IMR-90 (cell line): ENCODE results near the gene ZNF213. TPM values are rescaled to one million over a fixed set of nuclear protein-coding genes. Genes with fewer than 3 reads are reported as not detected.

Experiments used
- ATAC-seq: fragments of 200-7000 bp; cut with Tn5 transposase; 2 replicates; pipeline ENCODE4 v1.9.1; 2020; ENCODE audit warnings: low read depth, mild to moderate bottlenecking, moderate library complexity
- Bru-seq: library from RNA; stranded (reverse); fragments of 400-500 nt; gene quantifications from one replicate; lab custom pipeline; 2021; lab: Mats Ljungman, UMichigan
- BruChase-seq, 2 experiments: library from RNA; stranded (reverse); fragments of 400-500 nt; gene quantifications; one replicate each; lab custom pipeline; 2021; lab: Mats Ljungman, UMichigan
- BruUV-seq: library from RNA; stranded (reverse); fragments of 400-500 nt; replicated peaks from 2 replicates; lab custom pipeline; 2021; lab: Mats Ljungman, UMichigan
- CTCF ChIA-PET: fragments of 300-600 bp; formaldehyde crosslinking; extraction: SDS; loops from one replicate; lab custom pipeline; 2021; ENCODE audit warnings: antibody characterized with exemption; lab: Yijun Ruan, JAX
- POLR2A ChIA-PET: fragments of 300-600 bp; sonication (Branson Sonifier 250); formaldehyde crosslinking; loops from one replicate; lab custom pipeline; 2022; ENCODE audit warnings: antibody characterized with exemption; ENCODE audit not compliant: unreplicated experiment; lab: Charles Lee
- DNase-seq: peaks from one replicate; pipeline ENCODE4 v3.0.0; 2013
- H2AFZ ChIP-seq: replicated peaks from 2 replicates; pipeline ENCODE3; 2013; ENCODE audit warnings: low read length, mild to moderate bottlenecking; ENCODE audit not compliant: poor library complexity
- H2AK5ac ChIP-seq: 2 replicates; pipeline ENCODE4 v1.6.1; 2013; ENCODE audit warnings: low read depth, low read length, inconsistent platforms
- H2AK9ac ChIP-seq: replicated peaks from 2 replicates; pipeline ENCODE3; 2013; ENCODE audit warnings: mild to moderate bottlenecking, low read depth, low read length, moderate library complexity; ENCODE audit not compliant: poor library complexity
- H2BK120ac ChIP-seq: 2 replicates; pipeline ENCODE4 v1.6.1; 2013; ENCODE audit warnings: low read depth, low read length, inconsistent platforms
- H2BK15ac ChIP-seq: 3 replicates; pipeline ENCODE4 v1.6.1; 2013; ENCODE audit warnings: low read depth, low read length, inconsistent platforms
- H2BK20ac ChIP-seq: 2 replicates; pipeline ENCODE4 v1.6.1; 2013; ENCODE audit warnings: low read depth, mild to moderate bottlenecking, inconsistent platforms, low read length, moderate library complexity
- H2BK5ac ChIP-seq: 2 replicates; pipeline ENCODE4 v1.6.1; 2013; ENCODE audit warnings: mild to moderate bottlenecking, low read depth, low read length, inconsistent platforms; ENCODE audit not compliant: poor library complexity, severe bottlenecking
- H3K14ac ChIP-seq: replicated peaks from 2 replicates; pipeline ENCODE4 v1.6.1; 2013; ENCODE audit warnings: low read depth, low read length, inconsistent platforms
- H3K18ac ChIP-seq: 2 replicates; pipeline ENCODE4 v1.6.1; 2013; ENCODE audit warnings: low read depth, low read length, control low read depth
- H3K23ac ChIP-seq: 2 replicates; pipeline ENCODE4 v1.6.1; 2013; ENCODE audit warnings: low read depth, low read length, inconsistent platforms
- H3K27ac ChIP-seq: 2 replicates; pipeline ENCODE4 v1.5.1; 2013; ENCODE audit warnings: mild to moderate bottlenecking, control low read depth, low read length; ENCODE audit not compliant: insufficient read depth
- H3K27me3 ChIP-seq: 2 replicates; pipeline ENCODE4 v1.6.1; 2013; ENCODE audit warnings: low read length; ENCODE audit not compliant: control insufficient read depth, insufficient read depth
- H3K36me3 ChIP-seq: 2 replicates; pipeline ENCODE4 v1.6.1; 2013; ENCODE audit warnings: low read length, mixed read lengths; ENCODE audit not compliant: control insufficient read depth, insufficient read depth
- H3K4ac ChIP-seq: 2 replicates; pipeline ENCODE4 v1.6.1; 2013; ENCODE audit warnings: low read depth, low read length, inconsistent platforms
- H3K4me1 ChIP-seq: 2 replicates; pipeline ENCODE4 v1.6.1; 2013; ENCODE audit warnings: low read length, mixed read lengths; ENCODE audit not compliant: control insufficient read depth, insufficient read depth
- H3K4me2 ChIP-seq: 2 replicates; pipeline ENCODE4 v1.6.1; 2013; ENCODE audit warnings: low read depth, mild to moderate bottlenecking, control low read depth, low read length, moderate library complexity
- H3K4me3 ChIP-seq: 2 replicates; pipeline ENCODE4 v1.5.1; 2013; ENCODE audit warnings: low read depth, mild to moderate bottlenecking, control low read depth, low read length, moderate library complexity; ENCODE audit not compliant: insufficient read depth
- H3K56ac ChIP-seq: 2 replicates; pipeline ENCODE4 v1.6.1; 2013; ENCODE audit warnings: low read length, inconsistent platforms; ENCODE audit not compliant: insufficient read depth; ENCODE audit errors: extremely low read depth
- H3K79me1 ChIP-seq, 2 experiments: 2 replicates each; pipeline ENCODE4 v1.6.1; 2013; ENCODE audit warnings: low read length in 2 of 2, inconsistent platforms in 1 of 2, low read depth in 1 of 2
- H3K9ac ChIP-seq: 2 replicates; pipeline ENCODE4 v1.6.1; 2013; ENCODE audit warnings: low read depth, low read length, control low read depth
- H3K9me1 ChIP-seq: 2 replicates; pipeline ENCODE4 v1.6.1; 2013; ENCODE audit warnings: low read length, inconsistent platforms; ENCODE audit not compliant: insufficient read depth
- H3K9me3 ChIP-seq: 2 replicates; pipeline ENCODE4 v1.6.1; 2013; ENCODE audit warnings: low read length; ENCODE audit not compliant: control insufficient read depth, insufficient read depth
- H4K20me1 ChIP-seq: 2 replicates; pipeline ENCODE4 v1.6.1; 2013; ENCODE audit warnings: low read length, inconsistent platforms; ENCODE audit not compliant: insufficient read depth
- H4K5ac ChIP-seq: 2 replicates; pipeline ENCODE4 v1.6.1; 2013; ENCODE audit warnings: mild to moderate bottlenecking, low read depth, low read length, control low read depth
- H4K8ac ChIP-seq, 2 experiments: 2 replicates each; pipeline ENCODE4 v1.6.1; 2013; ENCODE audit warnings: low read depth in 2 of 2, low read length in 2 of 2, control low read depth in 1 of 2, inconsistent platforms in 1 of 2
- H4K91ac ChIP-seq: 2 replicates; pipeline ENCODE4 v1.6.1; 2013; ENCODE audit warnings: low read depth, low read length, inconsistent platforms; ENCODE audit not compliant: insufficient read depth
- CHD1 ChIP-seq: IDR thresholded peaks from 2 replicates; pipeline ENCODE4 v1.6.1; 2012; ENCODE audit warnings: low read depth, low read length, improper control_type of control experiment
- CTCF ChIP-seq: conservative IDR thresholded peaks from 2 replicates; pipeline ENCODE4 v1.5.1; 2012; ENCODE audit warnings: mild to moderate bottlenecking, low read depth, low read length, improper control_type of control experiment
- MAFK ChIP-seq: IDR thresholded peaks from 2 replicates; pipeline ENCODE4 v1.6.1; 2012; ENCODE audit warnings: low read depth, low read length, improper control_type of control experiment
- MXI1 ChIP-seq: IDR thresholded peaks from 2 replicates; pipeline ENCODE4 v1.6.1; 2012; ENCODE audit warnings: low read depth, mild to moderate bottlenecking, low read length, moderate library complexity, borderline replicate concordance
- POLR2A ChIP-seq: IDR thresholded peaks from 2 replicates; pipeline ENCODE4 v1.6.1; 2012; ENCODE audit warnings: mild to moderate bottlenecking, low read depth, low read length
- WGBS, 2 experiments: methylation state at CpG; one replicate each; pipeline versions ENCODE4 v1.1.5 to v1.1.7; 2013; ENCODE audit warnings: missing lambda C conversion rate in 2 of 2; ENCODE audit not compliant: insufficient read length in 1 of 2; ENCODE audit errors: extremely low coverage in 2 of 2; 5-methylcytosine and 5-hydroxymethylcytosine counted together
- dilution Hi-C: fragments of 300-500 bp; cut with HindIII; formaldehyde crosslinking; loops from one replicate; pipeline ENCODE4 v1.14.3; 2018; ENCODE audit warnings: low sequenced_read_pairs; ENCODE audit not compliant: unreplicated experiment
- in situ Hi-C: fragments of 300-500 bp; cut with MboI; formaldehyde crosslinking; loops from 3 replicates; pipeline ENCODE4 v1.14.3; 2019; ENCODE audit warnings: low sequenced_read_pairs, inconsistent platforms, mixed read lengths
- intact Hi-C: fragments of 100-400 bp; cut with micrococcal nuclease; formaldehyde crosslinking; loops from 2 replicates; pipeline ENCODE4 v1.10.0; 2022
- long read RNA-seq: library from polyadenylated mRNA; unstranded; transcript quantifications from one replicate; pipeline ENCODE4 v2.0.0, GENCODE V29; 2021; ENCODE audit not compliant: unreplicated experiment
- polyA plus RNA-seq, 3 experiments: library from polyadenylated mRNA; depleted of rRNA; stranded (reverse); fragments of >200 nt; gene quantifications; 2 replicates each; pipeline ENCODE4 v1.2.3, GENCODE V29; 2012; ENCODE audit warnings: low replicate concordance in 1 of 3
- total RNA-seq: library from RNA; depleted of rRNA; stranded (reverse); fragments of >200 nt; gene quantifications from 2 replicates; pipeline ENCODE4 v1.2.3, GENCODE V29; 2012; rRNA removed

The ZNF213 gene, protein sequence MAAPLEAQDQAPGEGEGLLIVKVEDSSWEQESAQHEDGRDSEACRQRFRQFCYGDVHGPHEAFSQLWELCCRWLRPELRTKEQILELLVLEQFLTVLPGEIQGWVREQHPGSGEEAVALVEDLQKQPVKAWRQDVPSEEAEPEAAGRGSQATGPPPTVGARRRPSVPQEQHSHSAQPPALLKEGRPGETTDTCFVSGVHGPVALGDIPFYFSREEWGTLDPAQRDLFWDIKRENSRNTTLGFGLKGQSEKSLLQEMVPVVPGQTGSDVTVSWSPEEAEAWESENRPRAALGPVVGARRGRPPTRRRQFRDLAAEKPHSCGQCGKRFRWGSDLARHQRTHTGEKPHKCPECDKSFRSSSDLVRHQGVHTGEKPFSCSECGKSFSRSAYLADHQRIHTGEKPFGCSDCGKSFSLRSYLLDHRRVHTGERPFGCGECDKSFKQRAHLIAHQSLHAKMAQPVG
- total RNA-seq, result 0.56 and 0.72 TPM in 2 replicates
- 4.0 and 4.1 TPM in 2 replicates for polyA plus RNA-seq (2012; rRNA removed)
- polyA plus RNA-seq (2012; cell fraction: cytosol; rRNA removed), result 2.3 and 4.0 TPM in 2 replicates
- 1.7 and 4.7 TPM in 2 replicates for polyA plus RNA-seq (2012; cell fraction: nucleus; rRNA removed; ENCODE audit: low replicate concordance)
- Bru-seq, nascent RNA, result percentile 38 among the genes with signal in this experiment
- percentile 45 among the genes with signal in this experiment for BruChase-seq, experiment 1, labeled RNA remaining after a 6-hour chase
- BruChase-seq, experiment 2, labeled RNA remaining after a 2-hour chase, result percentile 35 among the genes with signal in this experiment
- long read RNA-seq, partial matches to known transcripts, result 0 of 15 reads
- long read RNA-seq, other reads (novel, unspliced or antisense), result 12 of 15 reads

- CTCF ChIA-PET, result interaction anchor here (0.8 to 1.2 kb wide), 4 partner anchors 18 to 103 kb away, joined by 3 to 7 read pairs (median 3); no protein-coding TSS in a partner anchor
- Histone ChIP-seq H4K91ac (peak within 1 kb of the TSS; percentile 89), H2AK5ac (peak within 1 kb of the TSS; percentile 93), H4K5ac (peak within 1 kb of the TSS; percentile 92), H3K23ac (peak within 1 kb of the TSS; percentile 99), H3K56ac (peak within 1 kb of the TSS; percentile 85), H2BK5ac (peak within 1 kb of the TSS; percentile 75), H3K36me3 (peaks cover 9% of the 10 kb centered on the region; the same call in 1 of the 2 replicates), H3K9me1 (no peaks in the 10 kb centered on the region), H3K14ac (peak within 1 kb of the TSS; percentile 98), H2BK20ac (no peak within 1 kb of the TSS), H2BK120ac (peak within 1 kb of the TSS; percentile 62; the same call in 1 of the 2 replicates), H3K4ac (peak within 1 kb of the TSS; percentile 90), H3K9ac (peak within 1 kb of the TSS; percentile 89), H3K79me1 (peaks cover 23 to 41% of the 10 kb centered on the region in 2 experiments), H3K18ac (peak within 1 kb of the TSS; percentile 19), H3K4me1 (peaks cover 5% of the 10 kb centered on the region), H3K4me2 (peak within 1 kb of the TSS; percentile 94), H2AK9ac (peak within 1 kb of the TSS; percentile 77), H3K4me3 (peak within 1 kb of the TSS; percentile 87), H2BK15ac (no peak within 1 kb of the TSS), H4K20me1 (no peaks in the 10 kb centered on the region; the same call in 1 of the 2 replicates), H3K27me3 (no peaks in the 10 kb centered on the region), H2AFZ (peak within 1 kb of the TSS; percentile 94), H3K9me3 (no peaks in the 10 kb centered on the region), H4K8ac (peak within 1 kb of the TSS; percentile 93 to 97), H3K27ac (peak within 1 kb of the TSS; percentile 82)
- DNase-seq (peak; percentile 97), ATAC-seq (peak; percentile 96)
- peak; percentile 67 for TF ChIP-seq POLR2A
- TF ChIP-seq CTCF, result no peak
- TF ChIP-seq CHD1, result no peak
- TF ChIP-seq MXI1, result no peak
- TF ChIP-seq MAFK, result peak; percentile 9; the same call in 1 of the 2 replicates
- TSS peak; percentile 69 for BruUV-seq
- dilution Hi-C loops, result no loop called here
- intact Hi-C loops, result loop anchor here (1.0 to 2.0 kb wide), 2 partner anchors 16 to 32 kb away; no protein-coding TSS in a partner anchor
- in situ Hi-C loops, result no loop called here
- WGBS, 2 experiments, result 0% methylated on average over 29 of the region's 63 CpGs; no CpG with 5 or more reads in 1 of the 2 experiments
- POLR2A ChIA-PET, result interaction anchor here (0.8 to 1.1 kb wide), 3 partner anchors 15 to 67 kb away, joined by 3 to 4 read pairs (median 3); no protein-coding TSS in a partner anchor
Observed at GRCh38 chr16:3134338-3135125, at the start of gene ZNF213. Gene ZNF213 (plus strand): TSS chr16:3135029. CDS start chr16:3137281, 2,252 bp downstream.
